ENCODE results near the gene PODXL. TPM values are rescaled to one million over a fixed set of nuclear protein-coding genes. Genes with fewer than 3 reads are reported as not detected.
A peak's percentile ranks its signal among the peaks of the same experiment; 100 is the strongest.
"Not testable (repeated sequence)": the region's sequence is repeated elsewhere in the genome, so short reads cannot be mapped to it uniquely, and the experiment has no call there.

The PODXL gene
- total RNA-seq, 2 experiments from 2014 or later, result 1.6 TPM

- Mint-ChIP-seq H3K4me1 (peaks cover 29% of the 10 kb centered on the region), H3K36me3 (ENCODE audit: low read depth) (no peaks in the 10 kb centered on the region), H3K27me3 (no peaks in the 10 kb centered on the region), H3K9me3 (no peaks in the 10 kb centered on the region), H3K27ac (no peak overlapping the region), H3K4me3 (no peak overlapping the region)
- DNase-seq, result no peak
- CTCF ChIA-PET, result interaction anchor here (1.3 to 2.1 kb wide), 3 partner anchors 13 to 146 kb away, joined by 5 to 13 read pairs (median 5); no protein-coding TSS in a partner anchor
- POLR2A ChIA-PET, result interaction anchor here (1.5 kb wide), 1 partner anchor 13 kb away, joined by 3 read pairs; no protein-coding TSS in a partner anchor
Observed at GRCh38 chr7:131508754-131509486, 47.5 kb downstream of the PODXL start.

DNA sequence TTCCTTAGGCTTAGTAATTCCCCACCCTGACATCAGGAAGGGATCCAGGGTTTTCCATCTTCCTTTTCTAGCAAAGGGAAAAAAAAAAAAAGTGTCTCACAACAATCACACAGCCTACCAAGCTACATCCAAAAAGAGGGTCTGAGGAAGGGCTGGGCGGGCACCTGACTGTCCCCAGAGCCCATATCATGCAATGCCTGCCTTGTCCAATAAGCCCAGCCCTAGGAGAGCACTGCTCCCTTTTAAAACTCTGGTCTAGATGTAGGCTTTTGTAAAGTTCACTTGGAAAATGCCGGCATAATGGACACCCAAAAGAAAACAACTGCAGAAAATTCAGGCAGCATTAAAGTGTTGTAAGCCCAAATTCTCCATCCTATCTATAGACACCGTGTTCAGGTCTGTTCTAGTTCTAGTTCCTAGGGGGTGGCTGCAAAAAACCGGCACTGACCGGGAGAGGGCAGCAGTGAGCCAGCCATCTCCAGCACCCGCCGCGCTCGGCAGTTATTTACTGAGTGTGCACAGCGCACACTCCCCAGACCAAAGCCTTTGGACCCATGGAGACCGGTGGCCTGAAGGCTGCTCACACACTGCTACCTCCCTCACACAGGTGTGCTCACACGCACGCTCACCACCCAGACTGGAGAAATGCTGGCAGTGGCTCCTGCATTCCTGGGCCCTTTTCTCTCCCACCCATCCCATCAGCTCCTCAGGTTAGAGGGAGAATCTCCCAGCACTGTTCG lies 48.7 kb downstream of the PODXL start:
- Mint-ChIP-seq H3K27me3 (no peaks in the 10 kb centered on the region), H3K36me3 (ENCODE audit: low read depth) (no peaks in the 10 kb centered on the region), H3K4me3 (no peak overlapping the region), H3K27ac (no peak overlapping the region), H3K9me3 (no peaks in the 10 kb centered on the region), H3K4me1 (peaks cover 21% of the 10 kb centered on the region)
- DNase-seq, result peak; percentile 84
- POLR2A ChIA-PET, result interaction anchor here (1.4 to 1.5 kb wide), 2 partner anchors 15 kb away, joined by 3 to 5 read pairs; no protein-coding TSS in a partner anchor
- CTCF ChIA-PET, result interaction anchor here (0.9 to 2.1 kb wide), 8 partner anchors 9 to 582 kb away, joined by 3 to 13 read pairs (median 5); no protein-coding TSS in a partner anchor

DNA sequence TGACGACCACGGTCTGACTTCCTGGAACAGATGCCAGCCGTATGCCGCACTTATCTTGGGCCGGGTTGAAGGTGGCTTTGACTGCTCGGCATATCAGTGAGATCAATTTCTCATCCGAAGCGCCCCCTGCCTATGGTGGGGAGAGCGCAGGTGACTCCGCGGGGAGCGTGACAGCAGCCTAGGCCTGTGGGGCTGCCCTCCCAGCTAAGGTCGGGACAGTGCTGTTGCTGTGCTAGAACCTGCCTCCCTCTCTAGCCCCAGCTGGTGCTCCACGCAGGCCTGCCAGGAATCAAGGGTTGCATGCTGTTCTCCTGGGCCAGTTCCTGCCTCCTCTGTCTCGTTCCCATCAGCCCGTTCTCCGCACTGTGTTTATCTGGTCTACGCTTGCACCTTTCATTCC lies 49.8 kb downstream of the PODXL start:
- no peak for DNase-seq
- CTCF ChIA-PET, result interaction anchor here (0.9 to 2.1 kb wide), 6 partner anchors 8 to 149 kb away, joined by 3 to 6 read pairs (median 5); no protein-coding TSS in a partner anchor
- Mint-ChIP-seq H3K27ac (no peak overlapping the region), H3K4me3 (no peak overlapping the region), H3K36me3 (ENCODE audit: low read depth) (no peaks in the 10 kb centered on the region), H3K9me3 (no peaks in the 10 kb centered on the region), H3K27me3 (no peaks in the 10 kb centered on the region), H3K4me1 (peaks cover 22% of the 10 kb centered on the region)
- POLR2A ChIA-PET, result interaction anchor here (1.4 kb wide), 1 partner anchor 16 kb away, joined by 5 read pairs; no protein-coding TSS in a partner anchor

- no peaks in the 10 kb centered on the region for H3K36me3 Mint-ChIP-seq (ENCODE audit: low read depth)
- no peak overlapping the region for H3K4me3 Mint-ChIP-seq
- H3K27ac Mint-ChIP-seq, result no peak overlapping the region
- peaks cover 28% of the 10 kb centered on the region for H3K4me1 Mint-ChIP-seq
- DNase-seq, result no peak
- H3K9me3 Mint-ChIP-seq, result no peaks in the 10 kb centered on the region
- no peaks in the 10 kb centered on the region for H3K27me3 Mint-ChIP-seq
- POLR2A ChIA-PET, result interaction anchor here (1.4 kb wide), 1 partner anchor 17 kb away, joined by 5 read pairs; no protein-coding TSS in a partner anchor
- CTCF ChIA-PET, result interaction anchor here (1.6 to 2.0 kb wide), 2 partner anchors 12 to 149 kb away, joined by 5 to 6 read pairs; no protein-coding TSS in a partner anchor
Observed at GRCh38 chr7:131505636-131506557, 50.5 kb downstream of the PODXL start.

DNA sequence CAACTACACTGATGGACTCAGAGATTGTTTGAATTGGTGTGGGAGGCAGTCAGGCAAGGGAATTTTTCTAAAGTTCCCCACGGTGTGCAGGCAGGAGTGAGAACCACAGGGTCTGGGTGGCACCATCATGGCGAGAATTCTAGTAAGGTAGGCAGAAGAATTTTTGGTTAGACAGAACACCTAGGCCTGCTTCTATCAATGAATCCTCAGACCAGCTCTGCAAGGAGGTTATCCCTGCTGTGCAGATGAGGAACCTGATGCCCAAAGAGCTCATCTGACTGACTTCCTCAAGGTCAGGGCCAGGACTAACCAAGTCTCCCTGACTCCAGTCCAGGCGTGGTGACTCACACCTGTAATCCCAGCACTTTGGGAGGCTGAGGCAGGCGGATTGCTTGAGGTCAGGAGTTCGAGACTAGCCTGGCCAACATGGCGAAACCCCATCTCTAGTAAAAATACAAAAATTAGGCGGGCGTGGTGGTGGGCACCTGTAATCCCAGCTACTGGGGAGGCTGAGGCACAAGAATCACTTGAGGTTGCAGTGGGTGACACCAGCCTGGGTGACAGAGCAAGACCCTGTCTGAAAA lies 51.3 kb downstream of the PODXL start:
- peaks cover 35% of the 10 kb centered on the region for H3K4me1 Mint-ChIP-seq
- POLR2A ChIA-PET; H3K27me3 Mint-ChIP-seq; H3K27ac Mint-ChIP-seq; H3K36me3 Mint-ChIP-seq (ENCODE audit: low read depth); DNase-seq; H3K4me3 Mint-ChIP-seq; H3K9me3 Mint-ChIP-seq: not testable (repeated sequence)
- CTCF ChIA-PET, result interaction anchor here (1.7 to 2.0 kb wide), 2 partner anchors 8 to 150 kb away, joined by 5 to 6 read pairs; no protein-coding TSS in a partner anchor

DNA sequence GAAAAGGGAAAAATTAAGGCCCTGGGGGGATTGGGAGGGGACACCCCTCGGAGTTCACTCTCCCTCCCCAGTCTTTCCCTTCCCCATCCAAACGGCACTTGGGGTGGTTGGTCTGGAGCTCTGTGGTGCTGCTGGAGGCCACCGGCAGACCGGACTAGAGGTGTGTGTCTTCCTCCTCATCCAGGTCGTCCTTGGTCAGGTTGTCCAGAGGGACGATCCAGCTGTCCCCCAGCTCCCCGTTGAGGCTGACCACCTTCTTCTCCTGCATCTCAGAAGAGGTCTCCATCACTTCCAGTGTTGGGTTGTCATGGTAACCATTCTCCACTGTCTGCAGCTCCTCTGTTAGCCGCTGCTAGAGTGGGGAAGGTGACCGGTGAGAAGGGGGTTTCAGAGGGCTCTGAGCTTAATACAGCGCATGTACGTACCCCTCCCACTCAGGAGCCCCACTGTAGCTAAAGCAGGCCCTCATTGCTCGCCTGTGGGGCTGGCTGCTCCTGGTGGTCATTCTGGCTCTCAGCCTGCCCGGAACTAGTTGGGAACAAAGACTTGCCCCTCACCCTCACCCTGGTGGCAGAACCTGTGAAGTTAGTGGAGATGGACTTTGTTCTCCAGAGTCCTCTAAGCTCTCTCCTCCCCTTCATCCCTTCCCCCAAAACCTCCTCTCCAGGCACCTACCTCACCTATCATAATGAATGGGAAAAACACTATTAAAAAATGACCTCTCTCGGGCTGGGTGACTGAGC lies 52.1 kb downstream of the PODXL start:
- Mint-ChIP-seq H3K4me1 (peaks cover 35% of the 10 kb centered on the region), H3K27me3 (no peaks in the 10 kb centered on the region), H3K27ac (no peak overlapping the region), H3K9me3 (no peaks in the 10 kb centered on the region), H3K36me3 (ENCODE audit: low read depth) (peaks cover 6% of the 10 kb centered on the region), H3K4me3 (no peak overlapping the region)
- CTCF ChIA-PET, result interaction anchor here (1.3 to 1.7 kb wide), 2 partner anchors 9 to 42 kb away, joined by 5 read pairs; no protein-coding TSS in a partner anchor
- no peak for DNase-seq
- POLR2A ChIA-PET, result no interaction called here

DNA sequence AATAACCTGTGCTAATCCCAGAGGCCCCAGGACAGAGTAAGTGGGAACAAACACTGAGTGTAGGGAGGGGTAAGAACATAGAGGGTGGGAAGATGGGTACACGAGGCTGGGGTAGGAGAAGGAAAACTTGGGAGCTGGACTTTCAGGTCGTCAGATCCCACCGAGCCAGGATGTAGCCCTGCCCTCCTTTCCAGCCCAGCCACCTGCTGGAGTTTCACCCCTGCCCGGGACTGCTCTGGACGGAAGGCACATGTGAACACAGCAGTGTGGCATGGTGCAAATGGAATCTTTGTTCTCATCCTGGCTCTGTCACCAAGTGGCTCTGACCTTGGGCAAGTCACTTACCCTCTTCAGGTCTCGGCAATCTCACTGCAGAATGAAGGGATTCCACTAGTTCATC lies 52.8 kb downstream of the PODXL start:
- peaks cover 35% of the 10 kb centered on the region for H3K4me1 Mint-ChIP-seq
- no peak overlapping the region for H3K4me3 Mint-ChIP-seq
- H3K27ac Mint-ChIP-seq, result no peak overlapping the region
- no peaks in the 10 kb centered on the region for H3K9me3 Mint-ChIP-seq
- no peaks in the 10 kb centered on the region for H3K27me3 Mint-ChIP-seq
- no peak for DNase-seq
- POLR2A ChIA-PET, result no interaction called here
- CTCF ChIA-PET, result interaction anchor here (1.3 to 1.7 kb wide), 2 partner anchors 10 to 42 kb away, joined by 5 read pairs; no protein-coding TSS in a partner anchor
- peaks cover 7% of the 10 kb centered on the region for H3K36me3 Mint-ChIP-seq (ENCODE audit: low read depth)

DNA sequence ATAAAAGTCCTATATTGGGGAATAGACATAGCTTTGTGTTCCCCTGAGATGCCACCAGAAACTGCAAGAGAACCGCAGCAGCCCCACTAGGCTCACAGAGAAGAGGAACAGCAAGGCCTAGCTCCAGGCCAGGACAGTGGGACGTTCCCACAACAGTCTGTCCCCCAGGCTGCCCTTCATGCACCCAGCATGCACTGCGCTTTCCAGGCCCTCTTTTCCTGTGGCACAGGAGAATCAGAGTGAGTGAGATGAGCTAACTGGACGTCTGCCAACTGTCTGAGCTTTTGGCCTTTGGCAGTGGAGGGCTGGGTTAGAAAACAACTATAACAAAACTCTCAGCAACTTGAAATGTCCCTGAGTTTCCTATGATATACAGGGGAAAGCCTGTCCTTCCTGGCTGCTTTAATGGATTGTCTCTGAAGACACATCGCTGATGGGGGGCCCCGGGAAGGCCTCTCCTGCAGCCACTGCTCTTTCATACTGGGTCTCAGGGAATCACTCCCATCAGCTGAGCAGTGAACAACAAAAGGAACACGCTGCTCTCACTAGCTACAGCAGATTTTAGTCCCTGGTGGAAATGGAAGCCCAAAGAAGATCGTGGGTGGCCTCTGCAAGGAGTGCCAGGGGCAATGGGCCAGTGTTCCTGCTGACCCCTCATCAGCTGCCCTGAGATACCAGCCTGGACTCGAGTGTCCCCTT lies 53.5 kb downstream of the PODXL start:
- DNase-seq, result no peak
- CTCF ChIA-PET, result interaction anchor here (3.1 kb wide), 1 partner anchor 10 kb away, joined by 22 read pairs; no protein-coding TSS in a partner anchor
- Mint-ChIP-seq H3K4me1 (peaks cover 30% of the 10 kb centered on the region), H3K27ac (no peak overlapping the region), H3K36me3 (ENCODE audit: low read depth) (peaks cover 7% of the 10 kb centered on the region), H3K9me3 (no peaks in the 10 kb centered on the region), H3K4me3 (no peak overlapping the region), H3K27me3 (no peaks in the 10 kb centered on the region)
- POLR2A ChIA-PET, result no interaction called here

GRCh38 chr7:131501930-131502685 lies 54.3 kb downstream of the PODXL start:
- H3K27ac Mint-ChIP-seq, result peak overlapping the region; percentile 44
- no peaks in the 10 kb centered on the region for H3K9me3 Mint-ChIP-seq
- peaks cover 11% of the 10 kb centered on the region for H3K36me3 Mint-ChIP-seq (ENCODE audit: low read depth)
- POLR2A ChIA-PET, result interaction anchor here (0.7 to 1.7 kb wide), 6 partner anchors 9 to 632 kb away, joined by 3 to 6 read pairs (median 4); no protein-coding TSS in a partner anchor
- no peak for DNase-seq
- no peaks in the 10 kb centered on the region for H3K27me3 Mint-ChIP-seq
- H3K4me1 Mint-ChIP-seq, result peaks cover 25% of the 10 kb centered on the region
- CTCF ChIA-PET, result interaction anchor here (1.0 to 3.1 kb wide), 4 partner anchors 11 to 396 kb away, joined by 3 to 22 read pairs (median 4); no protein-coding TSS in a partner anchor
- H3K4me3 Mint-ChIP-seq, result no peak overlapping the region

GRCh38 chr7:131501422-131501821 lies 55.0 kb downstream of the PODXL start:
- Mint-ChIP-seq H3K9me3 (no peaks in the 10 kb centered on the region), H3K27ac (peak overlapping the region; percentile 44), H3K36me3 (ENCODE audit: low read depth) (peaks cover 15% of the 10 kb centered on the region), H3K4me1 (peaks cover 25% of the 10 kb centered on the region), H3K27me3 (no peaks in the 10 kb centered on the region), H3K4me3 (no peak overlapping the region)
- ChIA-PET POLR2A (interaction anchor here (0.7 to 1.7 kb wide), 6 partner anchors 9 to 631 kb away, joined by 3 to 6 read pairs (median 4); no protein-coding TSS in a partner anchor), CTCF (interaction anchor here (1.0 to 3.1 kb wide), 8 partner anchors 9 to 519 kb away, joined by 3 to 22 read pairs (median 4); no protein-coding TSS in a partner anchor)
- DNase-seq, result peak; percentile 77
